GM23338 (cell line): Measurements from ENCODE around the gene SGO1. TPM values are rescaled to one million over a fixed set of nuclear protein-coding genes. Genes with fewer than 3 reads are reported as not detected.

Experiments
- ATAC-seq: fragments of 200-7000 bp; cut with Tn5 transposase; 3 replicates; pipeline ENCODE4 v1.9.1; 2020
- DNase-seq: peaks from one replicate; pipeline ENCODE4 v3.0.0-alpha.2; 2015; ENCODE audit warnings: low spot score
- H2AFZ ChIP-seq: fragments of 200-600 bp; sonication (generic); 2 replicates; pipeline ENCODE4 v1.8.0; 2016; ENCODE audit warnings: antibody characterized with exemption, mild to moderate bottlenecking, moderate library complexity
- H3F3A ChIP-seq: fragments of 200-600 bp; sonication (generic); replicated peaks from 2 replicates; pipeline ENCODE4 v1.8.0; 2017; ENCODE audit warnings: antibody characterized with exemption, mixed run types, low read depth
- H3K27ac ChIP-seq: fragments of 200-600 bp; sonication (generic); 2 replicates; pipeline ENCODE4 v1.6.1; 2016; ENCODE audit warnings: low read depth
- H3K27me3 ChIP-seq: fragments of 200-600 bp; sonication (generic); 2 replicates; pipeline ENCODE4 v1.8.0; 2016; ENCODE audit warnings: mild to moderate bottlenecking, mixed run types, moderate library complexity; ENCODE audit not compliant: insufficient read depth
- H3K36me3 ChIP-seq: fragments of 200-600 bp; sonication (generic); 2 replicates; pipeline ENCODE4 v1.8.0; 2016; ENCODE audit warnings: mild to moderate bottlenecking; ENCODE audit not compliant: insufficient read depth
- H3K4me1 ChIP-seq: fragments of 200-600 bp; sonication (generic); 2 replicates; pipeline ENCODE4 v1.8.0; 2016; ENCODE audit warnings: mild to moderate bottlenecking, moderate library complexity; ENCODE audit not compliant: insufficient read depth
- H3K4me2 ChIP-seq: fragments of 200-600 bp; sonication (generic); 2 replicates; pipeline ENCODE4 v1.7.1; 2017; ENCODE audit warnings: mixed run types
- H3K4me3 ChIP-seq: fragments of 200-600 bp; sonication (generic); 2 replicates; pipeline ENCODE4 v1.6.1; 2016; ENCODE audit warnings: mixed run types
- H3K79me2 ChIP-seq: fragments of 200-600 bp; sonication (generic); replicated peaks from 2 replicates; pipeline ENCODE4 v1.8.0; 2017; ENCODE audit warnings: mild to moderate bottlenecking; ENCODE audit not compliant: insufficient read depth
- H3K9me2 ChIP-seq: fragments of 200-600 bp; sonication (generic); 2 replicates; pipeline ENCODE4 v1.8.0; 2017; ENCODE audit not compliant: insufficient read depth
- H4K20me1 ChIP-seq: fragments of 200-600 bp; sonication (generic); replicated peaks from 2 replicates; pipeline ENCODE4 v1.8.0; 2017; ENCODE audit warnings: mild to moderate bottlenecking; ENCODE audit not compliant: insufficient read depth
- H3K27ac Mint-ChIP-seq: 2 replicates; pipeline ENCODE4 v1.8.0; 2020; ENCODE audit warnings: inconsistent platforms, mild to moderate bottlenecking, moderate library complexity, mixed read lengths
- H3K27me3 Mint-ChIP-seq: 3 replicates; pipeline ENCODE4 v1.8.0; 2022; ENCODE audit warnings: low read depth, mild to moderate bottlenecking, moderate library complexity, mixed read lengths, inconsistent platforms; ENCODE audit not compliant: insufficient read depth, poor library complexity
- H3K36me3 Mint-ChIP-seq: 3 replicates; pipeline ENCODE4 v1.8.0; 2021; ENCODE audit warnings: low read depth, mild to moderate bottlenecking, inconsistent platforms, moderate library complexity, mixed read lengths
- H3K4me1 Mint-ChIP-seq: 3 replicates; pipeline ENCODE4 v1.8.0; 2020; ENCODE audit warnings: mild to moderate bottlenecking, inconsistent platforms, mixed read lengths
- H3K4me3 Mint-ChIP-seq: 3 replicates; pipeline ENCODE4 v1.8.0; 2021; ENCODE audit warnings: moderate library complexity, mild to moderate bottlenecking, inconsistent platforms, mixed read lengths
- H3K9me3 Mint-ChIP-seq: 3 replicates; pipeline ENCODE4 v1.8.0; 2020; ENCODE audit warnings: moderate library complexity, mild to moderate bottlenecking, inconsistent platforms, mixed read lengths
- CREB1 ChIP-seq: fragments of 250-450 bp; sonication (Bioruptor Pico); IDR thresholded peaks from 2 replicates; pipeline ENCODE4 v1.5.0; 2020; ENCODE audit warnings: low read depth, mild to moderate bottlenecking, moderate library complexity
- ETS1 ChIP-seq: IDR thresholded peaks from 2 replicates; pipeline ENCODE4 v1.6.1; 2016; ENCODE audit warnings: antibody characterized with exemption
- EZH2 ChIP-seq: fragments of 200-600 bp; sonication (generic); IDR thresholded peaks from one replicate; pipeline ENCODE4 v1.8.0; 2017; ENCODE audit warnings: antibody characterized with exemption, mild to moderate bottlenecking, low read depth; ENCODE audit not compliant: unreplicated experiment
- EZH2phosphoT487 ChIP-seq: fragments of 200-600 bp; sonication (generic); IDR thresholded peaks from one replicate; pipeline ENCODE4 v1.8.1; 2018; ENCODE audit warnings: antibody characterized with exemption; ENCODE audit not compliant: unreplicated experiment
- JUNB ChIP-seq: IDR thresholded peaks from one replicate; pipeline ENCODE4 v1.6.1; 2016; ENCODE audit warnings: antibody characterized with exemption; ENCODE audit not compliant: unreplicated experiment
- NANOG ChIP-seq: IDR thresholded peaks from 2 replicates; pipeline ENCODE4 v1.6.1; 2016; ENCODE audit warnings: antibody characterized with exemption, borderline replicate concordance
- POLR2AphosphoS5 ChIP-seq: IDR thresholded peaks from 2 replicates; pipeline ENCODE4 v1.6.1; 2016; ENCODE audit warnings: antibody characterized with exemption, low read depth
- STAT1 ChIP-seq: IDR thresholded peaks from one replicate; pipeline ENCODE4 v1.6.1; 2016; ENCODE audit warnings: antibody characterized with exemption; ENCODE audit not compliant: unreplicated experiment
- ZNF462 ChIP-seq: fragments of 250-450 bp; sonication (Bioruptor Pico); IDR thresholded peaks from 2 replicates; pipeline ENCODE4 v1.5.0; 2020; ENCODE audit warnings: mild to moderate bottlenecking, moderate library complexity
- polyA plus RNA-seq: library from polyadenylated mRNA; unstranded; fragments of >200 nt; fragmentation: Nextera tagmentation; extraction: Ambion mirVana; gene quantifications from 2 replicates; pipeline ENCODE4 v1.2.1, GENCODE V29; 2016
- total RNA-seq: library from RNA; depleted of rRNA; stranded (reverse); fragments of >200 nt; shearing (Covaris generic); gene quantifications from 2 replicates; pipeline ENCODE4 v1.2.3, GENCODE V29; 2014
- TF ChIP-seq, protein P1 (sequence below), 2 experiments: fragments of 200-600 bp in 1 of 2; sonication (generic) in 1 of 2; conservative IDR thresholded peaks; 2 replicates each; pipeline versions ENCODE4 v1.5.1 to v1.6.1; 2016 to 2017; ENCODE audit warnings: antibody characterized with exemption in 2 of 2, low read depth in 2 of 2, mild to moderate bottlenecking in 2 of 2, moderate library complexity in 1 of 2

The SGO1 gene
- total and polyA plus RNA-seq, 2 experiments from 2014 or later, result 33.0 to 128 TPM

DNA sequence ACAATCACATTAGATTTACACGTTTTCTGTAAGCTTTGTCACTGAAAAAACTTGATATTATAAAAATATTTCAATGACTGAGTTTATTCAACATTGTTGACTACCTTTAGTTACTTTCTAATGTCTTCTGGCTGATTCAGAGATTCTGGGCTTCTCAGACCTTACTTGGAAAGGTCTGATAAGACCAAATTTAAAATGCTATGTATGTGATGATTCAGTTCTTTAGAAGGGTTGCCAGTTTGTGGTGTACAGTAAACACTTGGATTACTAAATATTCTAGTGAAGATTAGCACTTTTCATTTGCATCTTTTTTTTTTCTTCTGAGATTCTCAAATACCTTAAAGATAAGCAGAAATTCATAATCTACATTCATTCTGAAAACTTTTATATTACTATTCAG, 49.8 kb downstream of the SGO1 start:
- no peaks in the 10 kb centered on the region for H4K20me1 ChIP-seq
- H3K4me3 Mint-ChIP-seq, result no peak overlapping the region
- no peaks in the 10 kb centered on the region for H3K4me1 ChIP-seq
- no peaks in the 10 kb centered on the region for H3K9me2 ChIP-seq
- H3K27me3 Mint-ChIP-seq, result peaks cover 7% of the 10 kb centered on the region
- ATAC-seq (no peak), DNase-seq (no peak)
- H3K9me3 Mint-ChIP-seq, result no peaks in the 10 kb centered on the region
- peaks cover 4% of the 10 kb centered on the region; the same call in 1 of the 3 replicates for H3K4me1 Mint-ChIP-seq
- H3K27ac Mint-ChIP-seq, result no peak overlapping the region
- H3K36me3 ChIP-seq, result no peaks in the 10 kb centered on the region
- no peaks in the 10 kb centered on the region for H3K27me3 ChIP-seq
- H3K27ac ChIP-seq, result no peak overlapping the region
- no peak overlapping the region for H3K4me3 ChIP-seq
- H3F3A ChIP-seq, result no peaks in the 10 kb centered on the region
- H3K36me3 Mint-ChIP-seq, result no peaks in the 10 kb centered on the region
- H2AFZ ChIP-seq, result no peak overlapping the region
- no peak overlapping the region for H3K4me2 ChIP-seq
- H3K79me2 ChIP-seq, result no peaks in the 10 kb centered on the region
- TF ChIP-seq NANOG, result no peak
- TF ChIP-seq ETS1, result no peak
- no peak for TF ChIP-seq JUNB
- TF ChIP-seq STAT1, result no peak
- TF ChIP-seq POLR2AphosphoS5, result no peak
- no peak for TF ChIP-seq EZH2phosphoT487
- TF ChIP-seq CREB1 (CRISPR knock-in tag), result no peak
- TF ChIP-seq EZH2, result no peak

GRCh38 chr3:20130106-20130505, 55.9 kb downstream of the SGO1 start:
- Histone ChIP-seq H3K4me1 (no peaks in the 10 kb centered on the region), H4K20me1 (no peaks in the 10 kb centered on the region), H3K4me3 (no peak overlapping the region), H3K36me3 (no peaks in the 10 kb centered on the region), H3F3A (no peaks in the 10 kb centered on the region), H3K79me2 (no peaks in the 10 kb centered on the region), H3K27me3 (no peaks in the 10 kb centered on the region), H2AFZ (no peak overlapping the region), H3K27ac (no peak overlapping the region), H3K4me2 (no peak overlapping the region), H3K9me2 (no peaks in the 10 kb centered on the region)
- H3K4me1 Mint-ChIP-seq, result no peaks in the 10 kb centered on the region
- ATAC-seq, result no peak
- DNase-seq, result no peak
- no peaks in the 10 kb centered on the region for H3K9me3 Mint-ChIP-seq
- no peaks in the 10 kb centered on the region for H3K36me3 Mint-ChIP-seq
- no peak overlapping the region for H3K27ac Mint-ChIP-seq
- H3K4me3 Mint-ChIP-seq, result no peak overlapping the region
- TF ChIP-seq JUNB (no peak), ZNF462 (CRISPR knock-in tag) (no peak)
- TF ChIP-seq, protein P1, sequence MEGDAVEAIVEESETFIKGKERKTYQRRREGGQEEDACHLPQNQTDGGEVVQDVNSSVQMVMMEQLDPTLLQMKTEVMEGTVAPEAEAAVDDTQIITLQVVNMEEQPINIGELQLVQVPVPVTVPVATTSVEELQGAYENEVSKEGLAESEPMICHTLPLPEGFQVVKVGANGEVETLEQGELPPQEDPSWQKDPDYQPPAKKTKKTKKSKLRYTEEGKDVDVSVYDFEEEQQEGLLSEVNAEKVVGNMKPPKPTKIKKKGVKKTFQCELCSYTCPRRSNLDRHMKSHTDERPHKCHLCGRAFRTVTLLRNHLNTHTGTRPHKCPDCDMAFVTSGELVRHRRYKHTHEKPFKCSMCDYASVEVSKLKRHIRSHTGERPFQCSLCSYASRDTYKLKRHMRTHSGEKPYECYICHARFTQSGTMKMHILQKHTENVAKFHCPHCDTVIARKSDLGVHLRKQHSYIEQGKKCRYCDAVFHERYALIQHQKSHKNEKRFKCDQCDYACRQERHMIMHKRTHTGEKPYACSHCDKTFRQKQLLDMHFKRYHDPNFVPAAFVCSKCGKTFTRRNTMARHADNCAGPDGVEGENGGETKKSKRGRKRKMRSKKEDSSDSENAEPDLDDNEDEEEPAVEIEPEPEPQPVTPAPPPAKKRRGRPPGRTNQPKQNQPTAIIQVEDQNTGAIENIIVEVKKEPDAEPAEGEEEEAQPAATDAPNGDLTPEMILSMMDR (conservative IDR thresholded peaks at IDR 0.05; ENCODE audit: low read depth in 2 of 2), result peak; percentile 21 to 41; a peak in 3 of 4 replicates
- peaks cover 1% of the 10 kb centered on the region for H3K27me3 Mint-ChIP-seq
